ENCODE data around the gene MFAP4. TPM values are rescaled to one million over a fixed set of nuclear protein-coding genes. Genes with fewer than 3 reads are reported as not detected.

Gene MFAP4
- total and polyA plus RNA-seq, 4 donors, result 27.0 to 137 (median 42.9) TPM

Small RNAs within 50 kb of the gene (small RNA-seq; reads per million reads assigned to genes)
- 26.8 reads per million, percentile 97 among the genes with 10 or more reads in this experiment for gene MIR1180 (ENCODE audit: low replicate concordance)
- not detected for gene RF00537 (ENCODE audit: low replicate concordance)

Other genes starting within 250 kb of the MFAP4 start
- gene EPN2, start 149.8 kb downstream of the MFAP4 start, total RNA-seq, result 10 to 100 TPM; 46.6 to 55.6 TPM
- gene EPN2, start 149.8 kb downstream of the MFAP4 start, polyA plus RNA-seq (ENCODE audit: insufficient read length in 2 of 2), result 100 to 1,000 TPM; 112 to 114 TPM
- gene B9D1, start 24.5 kb downstream of the MFAP4 start, total RNA-seq, result 10 to 100 TPM; 16.8 to 37.9 TPM
- gene B9D1, start 24.5 kb downstream of the MFAP4 start, polyA plus RNA-seq (ENCODE audit: insufficient read length in 2 of 2), result 10 to 100 TPM; 29.8 to 33.7 TPM
- 10 to 100 TPM; 10.6 to 14.0 TPM for gene MAPK7, start 8.7 kb downstream of the MFAP4 start, total RNA-seq
- 10 to 100 TPM; 28.6 to 28.9 TPM for gene MAPK7, start 8.7 kb downstream of the MFAP4 start, polyA plus RNA-seq (ENCODE audit: insufficient read length in 2 of 2)
- 1 to 10 TPM; 7.9 to 9.7 TPM for gene RNF112, start 24.0 kb upstream of the MFAP4 start, total RNA-seq
- gene RNF112, start 24.0 kb upstream of the MFAP4 start, polyA plus RNA-seq (ENCODE audit: insufficient read length in 2 of 2), result 10 to 100 TPM; 27.7 to 31.8 TPM
- 100 to 1,000 TPM in 1 of 2 donors, 10 to 100 TPM in 1; 47.3 to 202 TPM for gene SLC47A1, start 146.7 kb upstream of the MFAP4 start, total RNA-seq
- 10 to 100 TPM in 1 of 2 donors, 1 to 10 TPM in 1; 3.2 to 42.2 TPM for gene SLC47A1, start 146.7 kb upstream of the MFAP4 start, polyA plus RNA-seq (ENCODE audit: insufficient read length in 2 of 2)

All from spinal cord (tissue), 4 donors.